GM18499 (cell line): Measurements from ENCODE around the gene SPTBN1.

Experiments used
- ATAC-seq: cut with Tn5 transposase; IDR thresholded peaks from one replicate; pipeline ENCODE4 v1.9.1; 2021; ENCODE audit warnings: moderate number of reproducible peaks; ENCODE audit not compliant: insufficient read depth, unreplicated experiment

SPTBN1 gene

GRCh38 chr2:54598347-54599325, 142.5 kb downstream of the SPTBN1 start:
- no peak for ATAC-seq

- no peak for ATAC-seq
Observed at GRCh38 chr2:54599326-54599710, 143.2 kb downstream of the SPTBN1 start.

GRCh38 chr2:54599914-54600313, 143.8 kb downstream of the SPTBN1 start:
- ATAC-seq = no peak

- no peak for ATAC-seq
Observed at GRCh38 chr2:54601339-54601738, 145.2 kb downstream of the SPTBN1 start.

- ATAC-seq = no peak
Observed at GRCh38 chr2:54602736-54603322, 146.7 kb downstream of the SPTBN1 start.

GRCh38 chr2:54603357-54603756, 147.2 kb downstream of the SPTBN1 start:
- ATAC-seq = no peak

GRCh38 chr2:54603796-54604195, 147.7 kb downstream of the SPTBN1 start:
- no peak for ATAC-seq

- ATAC-seq = no peak
Observed at GRCh38 chr2:54604871-54605270, 148.7 kb downstream of the SPTBN1 start.

GRCh38 chr2:54605836-54606235, 149.7 kb downstream of the SPTBN1 start:
- no peak for ATAC-seq

GRCh38 chr2:54606393-54606958, 150.3 kb downstream of the SPTBN1 start:
- ATAC-seq = no peak

GRCh38 chr2:54608224-54608623, 152.1 kb downstream of the SPTBN1 start:
- ATAC-seq = no peak

GRCh38 chr2:54609241-54609640, 153.1 kb downstream of the SPTBN1 start:
- ATAC-seq = no peak

- ATAC-seq = no peak
Observed at GRCh38 chr2:54609647-54610046, 153.5 kb downstream of the SPTBN1 start.

GRCh38 chr2:54610700-54611099, 154.6 kb downstream of the SPTBN1 start:
- no peak for ATAC-seq

GRCh38 chr2:54611830-54612545, 155.9 kb downstream of the SPTBN1 start:
- no peak for ATAC-seq

GRCh38 chr2:54613386-54613785, 157.3 kb downstream of the SPTBN1 start:
- no peak for ATAC-seq

- ATAC-seq = no peak
Observed at GRCh38 chr2:54613794-54614257, 157.7 kb downstream of the SPTBN1 start.

- ATAC-seq = no peak
Observed at GRCh38 chr2:54614819-54615218, 158.7 kb downstream of the SPTBN1 start.

- ATAC-seq = no peak
Observed at GRCh38 chr2:54615832-54616534, 159.9 kb downstream of the SPTBN1 start.

- ATAC-seq = no peak
Observed at GRCh38 chr2:54617409-54617808, 161.3 kb downstream of the SPTBN1 start.
